Activated CD4-positive, alpha-beta T cell treated with anti-CD3 and anti-CD28 coated beads for 1 hour (primary cell): ENCODE results near the gene MRRF.
A peak's percentile ranks its signal among the peaks of the same experiment; 100 is the strongest.

ENCODE experiments used
- DNase-seq: peaks from one replicate; pipeline ENCODE4 v3.0.0-alpha.2; 2020

Gene MRRF

DNA sequence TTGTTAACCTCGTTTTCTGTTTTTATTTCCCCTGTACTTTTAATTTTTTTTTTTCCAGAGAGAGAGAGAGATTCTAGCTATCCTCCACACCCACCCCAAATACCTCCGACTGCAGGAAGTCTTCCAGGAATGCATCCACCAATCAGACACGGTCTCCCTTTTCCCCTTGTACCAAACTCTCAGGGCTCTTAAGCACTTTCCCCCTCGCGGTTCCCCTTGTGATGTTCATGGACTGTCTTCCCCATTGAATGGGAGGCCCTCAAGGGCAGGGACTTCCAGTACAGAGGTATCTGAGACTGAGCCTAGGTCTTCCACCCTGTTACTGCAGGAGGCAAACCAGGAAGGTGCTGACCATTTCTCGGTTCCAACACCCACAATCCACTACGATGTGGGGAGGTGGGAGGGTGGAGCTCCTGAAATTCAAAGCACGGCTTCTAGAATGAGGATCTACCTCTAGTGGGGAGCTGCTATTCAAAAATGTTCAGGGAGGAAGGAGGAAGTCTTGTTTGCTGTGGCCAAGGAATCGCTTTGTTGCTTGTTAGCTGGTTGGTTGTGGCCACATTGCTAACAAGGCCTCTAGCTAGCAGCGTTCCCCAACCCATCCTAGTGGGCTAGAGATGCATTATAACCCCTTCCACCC lies 68.6 kb downstream of the MRRF start:
- no peak for DNase-seq

DNA sequence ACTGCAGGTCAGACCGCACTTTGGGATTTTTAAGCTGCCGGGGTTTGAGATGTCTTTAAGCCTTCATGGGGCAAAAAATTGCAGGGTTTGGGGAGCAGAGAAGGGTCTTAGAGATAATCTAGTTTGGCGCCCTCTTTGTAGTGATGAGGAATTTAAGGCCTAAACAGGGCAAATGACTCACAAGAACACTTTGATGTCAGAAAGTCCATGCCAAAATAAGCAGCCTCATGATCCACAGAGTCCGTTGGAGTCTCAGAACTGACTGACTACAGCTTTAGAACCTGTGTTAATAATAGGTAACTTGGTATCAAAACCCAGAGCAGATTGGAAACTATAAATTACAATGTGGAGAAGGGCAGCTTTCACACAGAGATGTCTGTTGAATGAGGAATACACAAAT lies 70.2 kb downstream of the MRRF start:
- no peak for DNase-seq

DNA sequence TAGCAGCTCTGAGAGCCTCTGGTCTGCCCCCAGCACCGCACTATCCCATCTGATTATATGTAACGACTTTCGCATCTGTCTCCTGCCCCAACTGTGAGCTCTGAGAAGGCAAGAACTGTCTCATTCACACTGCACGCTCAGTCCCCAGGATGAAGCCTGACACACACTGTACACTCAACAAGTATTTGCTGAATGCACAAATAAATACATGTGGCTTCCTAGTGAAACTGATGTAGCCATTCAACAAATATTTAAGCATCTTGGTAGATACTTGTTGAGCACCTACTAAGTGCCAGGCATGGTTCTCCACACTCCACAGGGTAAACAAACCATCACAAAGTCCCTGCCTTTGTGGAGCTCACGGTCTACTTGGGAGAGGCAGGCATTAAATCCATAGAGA lies 71.5 kb downstream of the MRRF start:
- no peak for DNase-seq

DNA sequence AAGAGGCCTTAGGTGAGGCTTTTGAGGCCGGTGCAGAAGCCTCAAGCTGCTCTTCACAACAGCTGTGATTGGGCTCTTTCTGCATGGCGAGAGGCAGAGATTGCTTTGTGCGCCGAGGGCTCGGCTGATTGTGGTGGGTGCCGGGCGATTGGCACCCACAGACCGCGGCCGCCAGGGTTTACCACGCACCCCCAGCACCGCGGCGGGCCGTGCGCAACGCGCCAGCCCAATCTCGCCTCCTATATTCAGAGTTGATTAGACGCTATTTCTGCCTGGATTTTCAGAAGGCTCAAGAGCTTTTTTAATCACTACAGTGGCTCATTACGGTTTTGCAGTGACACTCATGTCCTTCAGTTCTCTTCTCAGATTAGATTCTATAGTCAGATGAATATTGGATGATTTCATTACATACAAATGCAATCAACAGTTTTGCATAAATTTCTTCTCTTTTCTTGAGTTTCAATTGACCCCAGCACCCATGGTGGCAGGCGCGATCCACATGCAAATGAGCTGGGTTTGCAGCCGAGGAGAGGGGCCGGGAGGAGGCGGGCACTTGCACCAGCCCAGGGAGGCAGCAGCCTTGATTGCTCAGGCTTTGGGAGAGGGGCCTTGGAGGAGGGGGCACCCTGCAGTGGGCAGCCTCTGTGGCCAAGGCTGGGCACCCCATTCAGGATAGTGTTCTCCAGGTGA lies 72.3 kb downstream of the MRRF start:
- no peak for DNase-seq

DNA sequence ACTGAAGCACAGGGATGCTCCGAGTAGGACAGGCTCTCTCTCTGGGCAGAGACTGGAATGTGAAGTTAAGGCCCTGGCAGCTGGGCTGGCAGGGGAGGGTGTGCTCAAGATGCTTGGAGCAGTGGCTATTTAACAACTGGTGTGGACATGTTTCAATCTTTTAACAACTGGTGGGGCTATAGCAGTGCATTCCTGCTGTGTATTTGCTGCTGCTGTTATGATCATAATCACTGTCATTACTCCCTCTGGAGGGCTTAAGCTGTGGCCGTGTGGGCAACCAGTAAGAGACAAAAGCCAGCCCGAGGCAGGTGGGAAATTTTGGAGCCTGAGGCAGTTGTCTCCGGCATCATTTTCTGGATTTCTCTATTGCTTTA lies 72.9 kb downstream of the MRRF start:
- DNase-seq = no peak

DNA sequence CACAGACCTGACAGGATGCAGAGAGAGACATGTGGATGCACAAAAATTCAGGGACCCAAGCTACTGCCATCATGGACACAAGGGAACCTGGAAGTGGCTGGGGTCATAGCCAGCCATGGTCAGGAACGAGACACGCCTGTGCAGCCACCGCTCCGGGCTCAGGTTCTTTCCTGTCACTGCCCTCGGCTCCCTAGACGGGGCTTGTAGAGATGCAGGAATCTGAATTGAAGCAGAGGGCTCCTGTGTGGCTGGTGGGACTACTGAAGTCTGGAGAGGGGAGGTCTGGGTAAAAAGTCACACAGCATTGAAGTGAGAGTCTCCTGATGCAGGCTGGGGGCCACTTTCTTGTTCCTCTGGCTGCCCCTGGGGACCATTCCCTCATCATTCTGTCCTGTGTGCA lies 73.9 kb downstream of the MRRF start:
- no peak for DNase-seq

DNA sequence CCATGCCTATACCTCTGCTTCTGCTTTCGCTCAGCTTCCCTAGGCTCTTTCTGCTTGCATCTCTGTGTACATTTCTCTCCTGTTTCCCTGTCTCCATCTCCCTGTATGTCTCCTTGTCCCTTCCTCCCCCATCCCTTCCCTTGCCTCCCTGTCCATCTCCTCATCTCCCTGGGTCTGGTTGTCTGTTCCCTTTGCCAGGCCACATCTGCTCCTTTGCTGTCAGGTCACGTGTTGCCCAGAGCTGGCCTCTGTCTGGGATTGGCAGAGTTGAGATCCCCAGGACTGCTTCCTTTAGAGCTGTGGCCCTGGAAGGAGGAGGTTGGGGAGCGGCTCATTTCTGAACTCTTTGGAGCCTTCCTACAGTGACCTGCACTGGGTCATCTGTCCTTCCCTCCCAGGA lies 74.3 kb downstream of the MRRF start:
- DNase-seq = no peak

DNA sequence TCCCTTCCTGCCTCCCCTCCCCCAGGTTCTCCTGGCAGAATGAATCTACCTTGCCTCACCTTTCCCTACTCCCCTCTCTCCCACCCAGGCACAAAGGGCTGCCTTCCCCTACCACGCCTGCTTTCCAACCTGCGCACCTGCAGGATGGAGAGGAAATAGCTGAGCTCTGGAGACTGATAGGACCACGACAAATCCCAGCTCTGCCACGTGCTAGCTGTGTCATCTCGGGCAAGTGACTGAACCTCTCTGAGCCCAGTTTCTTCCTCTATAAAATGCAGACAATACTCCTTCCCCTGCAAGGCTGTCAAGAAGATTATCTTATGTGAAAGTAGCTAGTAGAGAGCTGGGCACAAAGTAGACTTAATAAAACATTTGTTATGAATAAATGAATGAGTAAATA lies 74.9 kb downstream of the MRRF start:
- no peak for DNase-seq

DNA sequence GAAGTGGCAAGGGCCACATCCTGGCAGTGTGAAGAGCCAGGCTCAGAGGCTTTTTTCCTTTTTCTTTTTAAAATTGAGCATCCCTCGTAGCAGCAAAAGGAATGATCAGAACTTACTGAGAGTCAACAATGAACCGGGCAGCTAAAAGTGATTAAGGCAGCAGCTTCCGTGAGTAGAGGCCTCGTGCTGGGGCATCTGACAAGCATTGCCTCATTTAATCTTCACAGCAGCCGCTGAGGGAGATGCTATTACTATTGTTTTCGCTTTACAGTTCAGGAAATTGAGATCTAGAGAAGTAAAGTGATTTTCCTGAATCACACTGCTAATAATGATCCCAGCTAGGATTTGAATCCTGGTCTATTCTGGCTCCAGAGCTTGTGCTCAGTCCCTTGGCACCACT lies 75.5 kb downstream of the MRRF start:
- no peak for DNase-seq

DNA sequence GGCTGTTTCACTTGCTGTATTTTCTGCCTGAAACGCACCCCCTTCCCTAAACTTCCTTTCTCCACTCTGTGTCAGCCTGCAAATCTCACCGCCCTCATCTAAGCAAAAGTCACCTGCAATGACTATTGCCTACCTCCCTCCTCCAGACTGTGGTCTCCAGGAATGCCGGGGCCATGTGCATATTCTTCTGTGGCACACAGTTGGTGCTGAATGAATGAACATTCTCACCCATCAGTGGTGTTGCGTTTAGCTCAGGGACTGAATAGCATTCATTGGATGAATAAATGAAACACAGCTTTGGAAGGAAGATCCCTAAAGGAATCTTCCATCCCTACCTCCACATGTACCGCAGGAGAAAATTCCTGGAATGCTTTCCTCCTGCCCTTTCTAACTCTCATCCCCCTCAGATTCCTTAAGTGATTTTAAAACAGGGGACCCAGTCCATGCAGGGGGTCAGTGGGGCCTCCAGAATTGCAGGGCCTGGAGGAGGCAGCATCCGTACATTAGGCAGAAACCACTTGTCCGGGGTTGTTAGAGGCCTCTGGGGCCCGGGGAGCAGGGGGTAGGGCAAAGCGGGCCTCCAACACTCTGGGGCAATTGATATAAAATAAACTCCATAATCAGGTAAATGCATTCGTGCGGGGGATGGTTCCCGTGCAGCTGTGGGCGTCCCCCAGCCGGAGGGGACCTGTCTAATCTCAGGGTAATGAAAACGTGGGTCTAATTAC lies 77.8 kb downstream of the MRRF start:
- no peak for DNase-seq

DNA sequence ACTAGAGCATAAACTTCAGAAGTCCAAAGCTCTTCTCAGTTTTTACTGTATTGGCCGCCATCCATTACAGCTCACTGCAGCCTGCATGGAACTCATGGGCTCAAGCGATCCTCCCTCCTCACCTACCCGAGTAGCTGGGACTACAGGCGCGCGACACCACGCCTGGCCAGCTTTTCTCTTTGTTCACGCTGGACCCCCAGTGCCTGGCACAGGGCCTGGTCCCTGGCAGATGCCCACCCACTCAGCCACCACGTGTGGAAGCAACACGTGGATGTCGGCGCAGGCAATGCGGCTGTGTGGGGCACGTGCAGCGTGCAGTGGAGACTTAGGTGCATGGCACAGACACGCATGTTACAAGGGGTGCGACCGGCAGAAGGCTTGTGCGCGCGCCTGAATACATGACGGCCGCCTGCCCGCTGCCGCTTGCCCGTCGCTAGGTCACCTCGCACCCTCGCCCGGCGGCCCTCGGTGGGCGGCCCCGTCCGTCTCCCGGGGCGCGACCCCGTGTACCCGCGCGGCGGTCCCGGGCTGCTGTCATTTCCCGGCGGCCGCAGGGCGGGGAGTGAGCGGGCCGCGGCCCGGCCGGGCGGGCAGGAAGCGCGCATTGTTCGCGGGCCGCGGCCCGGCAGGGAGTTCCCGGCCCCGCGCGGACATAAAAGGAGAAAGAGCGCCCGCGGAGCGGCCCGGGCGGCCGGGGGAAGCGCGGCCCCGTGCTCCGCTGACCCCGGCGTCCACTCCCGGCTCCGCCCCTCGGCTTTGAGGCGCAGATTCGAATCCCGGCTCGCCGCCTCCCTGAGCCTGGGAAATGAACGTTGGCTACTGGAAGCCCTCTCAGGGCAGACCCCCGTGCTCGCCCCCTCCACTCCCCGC lies 82.0 kb downstream of the MRRF start:
- no peak for DNase-seq

DNA sequence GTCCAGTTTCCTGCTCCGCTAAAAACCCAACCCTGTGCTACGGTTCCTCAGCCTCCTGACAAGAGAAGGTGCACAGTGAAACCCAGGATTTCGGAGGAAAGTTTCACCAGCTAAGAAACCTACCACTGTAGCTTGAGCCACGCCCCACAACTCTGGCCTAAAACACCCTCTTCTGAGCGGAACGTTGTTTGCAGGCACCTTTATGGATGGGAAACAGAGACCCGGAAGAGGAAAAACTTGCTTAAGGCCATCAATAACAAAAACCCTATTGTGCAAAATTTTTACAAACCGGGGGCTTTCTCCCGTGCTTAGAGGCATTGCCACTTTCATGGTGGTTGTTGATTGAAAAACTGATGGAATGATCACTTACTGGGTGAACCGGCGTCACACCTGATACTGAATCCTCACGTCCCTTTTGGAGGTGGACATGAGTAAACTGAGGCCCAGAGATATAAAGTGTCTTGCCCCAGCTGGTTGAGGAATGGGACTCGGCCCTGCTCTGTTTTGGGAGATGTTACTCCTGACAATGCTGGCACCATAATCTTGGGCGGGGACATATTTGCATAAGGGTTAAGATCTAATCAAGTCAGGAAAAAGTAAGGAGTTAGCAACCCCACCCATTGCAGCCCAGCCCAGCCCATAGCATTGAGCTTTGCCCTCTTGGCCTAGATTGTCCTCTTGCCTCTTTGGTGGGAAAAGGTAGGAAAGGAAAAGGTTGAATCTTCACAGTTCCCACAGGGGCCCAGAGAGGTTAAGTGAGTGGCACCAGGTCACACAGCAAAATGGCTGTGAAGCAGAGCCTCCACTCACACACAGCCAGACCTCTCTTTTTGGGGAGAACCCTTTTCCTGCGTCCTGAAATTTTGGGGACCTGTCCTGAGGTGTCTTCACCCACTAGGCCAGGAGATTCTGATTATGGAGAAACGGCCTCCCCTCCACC lies 82.9 kb downstream of the MRRF start:
- no peak for DNase-seq

DNA sequence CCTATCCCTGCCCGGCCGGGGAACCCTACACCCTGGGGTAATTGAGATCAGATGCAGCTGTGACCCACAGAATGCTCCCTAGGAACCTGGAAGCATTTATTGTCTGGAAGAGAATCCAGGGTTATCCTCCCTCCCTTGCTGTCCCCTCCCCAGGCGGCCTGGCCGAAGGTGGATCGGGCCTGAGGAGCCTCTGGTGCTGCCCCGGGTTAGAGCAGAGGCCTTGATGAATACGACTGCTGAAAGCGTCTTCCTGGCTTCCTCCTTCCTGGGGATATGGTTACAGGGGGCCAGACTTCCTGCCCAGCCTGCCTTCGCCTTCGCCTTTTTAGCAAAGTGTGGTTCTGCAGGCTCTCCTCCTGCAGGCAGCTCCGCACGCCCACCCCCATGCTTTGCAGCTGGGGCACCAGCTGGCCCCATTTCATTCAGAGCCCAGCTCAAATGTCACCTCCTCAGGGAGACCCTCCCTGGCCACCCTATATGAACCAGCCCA lies 83.7 kb downstream of the MRRF start:
- no peak for DNase-seq

DNA sequence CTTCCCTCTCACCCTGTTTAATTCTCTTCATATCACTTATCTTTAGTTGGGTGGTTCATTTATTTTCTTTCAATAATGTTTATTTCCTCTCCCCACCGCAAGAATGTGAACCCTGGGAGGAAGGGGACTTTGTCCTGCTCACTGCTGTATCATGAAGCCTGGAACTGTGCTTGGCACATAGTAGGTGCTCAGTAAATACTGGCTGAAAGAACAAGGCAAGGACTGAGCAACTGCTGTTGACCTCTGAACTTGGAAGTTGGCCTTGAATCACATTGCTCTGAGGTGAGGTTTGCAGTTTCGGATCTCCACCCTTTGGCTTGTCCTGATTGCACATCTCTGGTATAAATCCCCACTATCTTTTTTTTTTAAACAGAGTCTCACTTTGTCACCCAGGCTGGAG lies 84.1 kb downstream of the MRRF start:
- DNase-seq = no peak

DNA sequence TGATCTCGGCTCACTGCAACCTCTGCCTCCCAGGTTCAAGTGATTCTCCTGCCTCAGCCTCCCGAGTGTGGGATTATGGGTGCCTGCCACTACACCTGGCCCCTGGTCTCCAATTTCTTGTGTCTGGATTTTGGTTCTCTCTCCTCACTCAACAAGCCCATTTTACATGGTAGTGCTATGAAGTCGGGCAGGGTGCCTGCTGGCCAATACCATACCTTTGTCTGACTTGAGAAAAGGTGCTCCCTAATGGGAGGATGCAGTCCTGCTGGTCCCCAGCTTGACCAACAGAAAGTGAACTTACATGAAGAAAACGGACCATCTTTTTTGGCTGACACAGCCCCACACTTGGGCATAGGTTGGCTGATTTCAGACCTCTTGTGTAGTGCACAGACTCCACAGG lies 84.5 kb downstream of the MRRF start:
- DNase-seq = no peak

DNA sequence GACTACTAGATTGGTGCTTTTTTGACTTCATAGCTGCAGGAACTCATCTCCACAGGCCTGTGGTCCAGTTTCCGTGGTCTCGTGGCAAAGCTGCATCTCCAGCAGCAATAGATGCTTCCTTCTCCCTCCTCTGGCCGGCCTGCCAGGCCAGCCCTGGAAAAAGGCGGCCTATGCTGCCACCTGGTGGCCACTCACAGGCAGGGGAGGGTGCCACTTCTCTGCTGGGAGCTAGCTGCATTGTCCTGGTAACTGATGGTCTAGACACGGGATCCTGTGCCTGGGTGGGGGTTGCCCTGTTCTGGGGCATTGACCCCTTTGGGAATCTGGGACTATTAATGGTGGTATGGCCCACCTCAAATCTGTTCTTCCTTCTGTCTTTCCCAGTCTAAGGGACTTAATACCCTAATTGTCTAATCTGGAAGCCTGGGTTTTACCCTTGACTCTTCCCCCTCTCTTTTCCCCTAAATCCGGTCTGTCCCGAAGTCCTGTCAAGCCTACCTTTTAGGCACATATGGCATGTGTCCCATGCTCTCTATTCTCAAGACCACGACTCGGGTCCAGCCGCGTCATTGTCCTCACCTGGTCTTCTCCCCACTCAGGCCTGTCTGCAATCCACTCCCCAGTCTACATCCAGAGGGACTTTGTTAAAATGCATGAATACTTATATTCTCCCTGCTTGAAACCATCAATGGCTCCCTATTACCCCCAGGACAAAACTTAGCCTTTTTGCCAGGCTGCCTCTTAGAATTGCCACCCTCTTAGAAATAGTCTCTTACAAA lies 86.1 kb downstream of the MRRF start:
- DNase-seq = peak; percentile 65

DNA sequence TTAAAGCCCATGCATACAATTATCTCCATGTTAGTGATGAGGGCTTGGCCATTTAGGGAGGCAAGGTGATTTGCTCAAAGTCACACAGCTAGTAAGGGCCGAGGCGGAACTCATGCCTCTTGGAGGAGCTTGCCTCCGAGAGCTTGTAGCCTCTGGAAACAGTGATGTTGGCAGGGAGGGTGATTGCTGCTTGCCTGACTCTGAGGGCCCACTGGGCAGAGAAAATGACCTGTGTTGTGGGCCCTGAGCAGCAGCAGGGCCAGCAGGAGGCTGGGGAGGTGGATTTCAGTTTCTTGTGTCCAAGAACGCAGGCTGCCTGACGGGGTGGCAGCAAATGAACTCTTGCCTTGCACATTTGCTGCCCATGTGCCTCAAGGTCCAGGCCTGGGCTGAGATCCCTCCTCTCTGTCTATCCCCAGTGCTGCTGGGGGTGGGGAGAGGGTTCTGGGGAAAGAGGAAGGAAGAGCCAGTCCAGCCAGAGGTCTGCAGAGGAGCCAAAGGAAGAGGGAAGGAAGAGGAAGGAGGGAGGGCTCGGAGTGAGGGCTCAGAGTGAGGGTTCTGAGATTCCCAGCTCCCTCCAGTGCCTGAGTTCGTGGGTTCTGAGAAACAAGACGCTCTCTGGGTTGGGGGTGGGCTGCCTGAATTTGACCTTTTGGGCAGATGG lies 90.0 kb downstream of the MRRF start:
- no peak for DNase-seq

DNA sequence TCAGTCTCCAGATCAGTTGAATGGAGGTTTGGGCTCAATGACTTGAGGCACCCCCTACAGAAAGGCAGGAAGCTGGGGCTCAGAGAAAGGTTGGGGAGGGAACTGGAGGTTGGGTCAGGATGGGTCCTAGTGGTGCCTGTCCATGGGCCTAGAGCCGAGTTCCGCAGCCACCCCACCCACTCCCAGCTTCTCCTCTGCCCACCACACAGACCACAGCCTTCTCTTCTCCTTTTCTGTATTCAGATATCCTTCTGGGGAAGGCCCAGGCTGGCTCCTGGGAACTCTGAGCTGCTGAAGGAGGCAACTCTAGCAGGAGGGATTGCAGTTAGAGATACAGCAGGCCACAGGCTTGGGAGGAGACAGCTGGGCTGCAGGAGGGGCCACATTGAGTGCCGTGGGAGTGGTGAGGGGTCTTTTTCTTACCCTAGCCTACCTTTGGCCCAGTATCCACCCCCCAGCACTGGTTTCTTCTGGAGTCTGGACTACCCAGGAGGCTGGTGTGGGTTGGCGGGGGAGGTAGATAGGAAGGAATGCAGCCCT lies 90.7 kb downstream of the MRRF start:
- no peak for DNase-seq

DNA sequence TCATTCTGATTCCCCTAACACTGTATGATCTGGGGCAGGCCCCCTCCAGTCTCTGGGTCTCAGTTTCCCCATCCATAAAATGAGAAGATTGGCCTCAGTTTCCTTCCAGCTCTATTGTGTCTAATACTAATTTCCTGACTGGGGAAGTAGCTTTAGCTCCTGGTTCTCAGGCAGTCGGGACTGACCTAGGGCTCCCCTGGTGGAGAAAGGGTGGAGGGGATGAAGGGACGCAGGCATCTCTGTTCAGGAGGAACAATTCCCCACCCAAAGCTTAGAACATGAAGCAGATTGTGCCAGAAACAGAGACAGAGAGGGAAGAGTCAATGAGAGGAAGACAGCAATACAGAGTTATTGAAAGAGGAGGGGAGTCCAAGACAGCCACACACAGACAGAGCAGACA lies 91.9 kb downstream of the MRRF start:
- DNase-seq = no peak

DNA sequence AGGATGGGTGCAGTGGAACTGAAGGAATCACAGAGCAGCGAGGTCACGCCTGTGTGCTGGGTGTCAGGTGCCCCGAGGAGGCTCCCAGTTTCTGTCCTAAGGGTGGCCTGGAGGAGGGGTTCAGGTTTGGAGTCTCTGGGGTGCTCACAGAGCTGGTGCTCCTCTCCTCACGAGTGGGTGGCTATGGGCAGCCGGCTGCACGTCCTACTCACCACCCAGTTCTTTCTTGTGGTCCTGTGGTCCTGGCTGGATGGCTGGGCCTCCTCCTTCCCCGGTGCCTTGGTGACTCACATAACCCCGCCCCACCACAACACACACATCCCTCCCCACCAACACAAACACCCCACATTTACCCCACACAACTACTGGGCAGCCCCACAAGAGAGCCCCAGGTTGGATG lies 96.2 kb downstream of the MRRF start:
- DNase-seq = no peak
